Gastrocnemius medialis (tissue), 4 donors: ENCODE data around the gene TRIM62. TPM values are rescaled to one million over a fixed set of nuclear protein-coding genes. Genes with fewer than 3 reads are reported as not detected.

Experiments used
- ATAC-seq, 2 donors: fragments of 150-250 bp; one replicate each; pipeline ENCODE4 v1.9.1; 2016
- DNase-seq, 2 donors: peaks; one replicate each; pipeline ENCODE4 v3.0.0-alpha.2; 2019
- H3K27ac ChIP-seq, 4 donors: fragments of 200-600 bp; sonication (generic); 1 replicate in 1 of 4; 2 replicates in 3 of 4; pipeline ENCODE4 v1.5.1; 2016 to 2018; ENCODE audit warnings: mild to moderate bottlenecking in 2 of 4, moderate library complexity in 1 of 4
- H3K27me3 ChIP-seq, 3 donors: fragments of 200-600 bp; sonication (generic) in 2 of 3; 1 replicate in 1 of 3; 2 replicates in 2 of 3; pipeline versions ENCODE4 v1.5.1 to v1.6.0; 2016 to 2019; ENCODE audit warnings: mild to moderate bottlenecking in 1 of 3, moderate library complexity in 1 of 3
- H3K36me3 ChIP-seq, 2 donors: fragments of 200-600 bp; sonication (generic) in 1 of 2; one replicate each; pipeline ENCODE4 v1.5.1; 2017 to 2018
- H3K4me1 ChIP-seq, 2 donors: fragments of 200-600 bp; sonication (generic) in 1 of 2; one replicate each; pipeline ENCODE4 v1.5.1; 2016 to 2017; ENCODE audit warnings: mild to moderate bottlenecking in 2 of 2
- H3K4me3 ChIP-seq, 4 donors: fragments of 200-600 bp; sonication (generic) in 3 of 4; 1 replicate in 1 of 4; 2 replicates in 3 of 4; pipeline ENCODE4 v1.5.1; 2016 to 2019; ENCODE audit warnings: mild to moderate bottlenecking in 2 of 4
- H3K9me3 ChIP-seq, 3 donors: fragments of 200-600 bp; sonication (generic) in 2 of 3; 1 replicate in 1 of 3; 2 replicates in 2 of 3; pipeline ENCODE4 v1.5.1; 2016 to 2019
- POLR2A ChIP-seq, 2 donors: fragments of 450-650 bp; IDR thresholded peaks; one replicate each; pipeline ENCODE4 v1.6.1; 2017; ENCODE audit warnings: antibody characterized with exemption in 2 of 2, mild to moderate bottlenecking in 2 of 2, moderate library complexity in 2 of 2
- in situ Hi-C, 4 donors: fragments of 200-750 bp; cut with MboI; loops; one replicate each; pipeline versions ENCODE4 v1.15.0 to v1.8.0; 2017; ENCODE audit warnings: low sequenced_read_pairs in 4 of 4
- intact Hi-C: fragments of 100-400 bp; cut with DNase I; formaldehyde crosslinking; loops from one replicate; pipeline ENCODE4 v1.15.1; 2023; ENCODE audit warnings: low total_unique reads
- total RNA-seq, 4 donors: library from RNA; depleted of rRNA; stranded (reverse); fragments of >200 nt; gene quantifications; one replicate each; pipeline versions ENCODE4 v1.1.0 to v1.2.3, GENCODE V29; 2016
- TF ChIP-seq, protein P1 (sequence below), 5 experiments: fragments of 450-650 bp in 3 of 5; fragments of 200-600 bp in 2 of 5; sonication (generic) in 2 of 5; IDR thresholded peaks in 4 of 5; conservative IDR thresholded peaks in 1 of 5; 1 replicate in 4 of 5; 2 replicates in 1 of 5; pipeline ENCODE4 v1.5.1; 2016 to 2019; ENCODE audit warnings: antibody characterized with exemption in 5 of 5, mild to moderate bottlenecking in 3 of 5, moderate library complexity in 3 of 5

TRIM62 gene
- total RNA-seq, 4 donors from 2014 or later, result 3.3 to 10.8 (median 7.4) TPM

GRCh38 chr1:33161061-33161681 lies 20.7 kb downstream of the TRIM62 start:
- no peak for ATAC-seq

GRCh38 chr1:33159577-33159976 lies 22.3 kb downstream of the TRIM62 start:
- H3K36me3 ChIP-seq, result peaks cover 0 to 13% of the 10 kb centered on the region in 2 donors
- TF ChIP-seq POLR2A (IDR thresholded peaks at IDR 0.05), result no peak
- TF ChIP-seq, protein P1, sequence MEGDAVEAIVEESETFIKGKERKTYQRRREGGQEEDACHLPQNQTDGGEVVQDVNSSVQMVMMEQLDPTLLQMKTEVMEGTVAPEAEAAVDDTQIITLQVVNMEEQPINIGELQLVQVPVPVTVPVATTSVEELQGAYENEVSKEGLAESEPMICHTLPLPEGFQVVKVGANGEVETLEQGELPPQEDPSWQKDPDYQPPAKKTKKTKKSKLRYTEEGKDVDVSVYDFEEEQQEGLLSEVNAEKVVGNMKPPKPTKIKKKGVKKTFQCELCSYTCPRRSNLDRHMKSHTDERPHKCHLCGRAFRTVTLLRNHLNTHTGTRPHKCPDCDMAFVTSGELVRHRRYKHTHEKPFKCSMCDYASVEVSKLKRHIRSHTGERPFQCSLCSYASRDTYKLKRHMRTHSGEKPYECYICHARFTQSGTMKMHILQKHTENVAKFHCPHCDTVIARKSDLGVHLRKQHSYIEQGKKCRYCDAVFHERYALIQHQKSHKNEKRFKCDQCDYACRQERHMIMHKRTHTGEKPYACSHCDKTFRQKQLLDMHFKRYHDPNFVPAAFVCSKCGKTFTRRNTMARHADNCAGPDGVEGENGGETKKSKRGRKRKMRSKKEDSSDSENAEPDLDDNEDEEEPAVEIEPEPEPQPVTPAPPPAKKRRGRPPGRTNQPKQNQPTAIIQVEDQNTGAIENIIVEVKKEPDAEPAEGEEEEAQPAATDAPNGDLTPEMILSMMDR (IDR thresholded peaks at IDR 0.05 in 4 of 5, conservative IDR thresholded peaks at IDR 0.05 in 1 of 5), result no peak
- in situ Hi-C loops, result no loop called here
- DNase-seq (no peak), ATAC-seq (no peak)
- peaks cover 0 to 7% of the 10 kb centered on the region in 2 donors for H3K4me1 ChIP-seq
- H3K9me3 ChIP-seq, result no peaks in the 10 kb centered on the region
- no peaks in the 10 kb centered on the region for H3K27me3 ChIP-seq
- no peak overlapping the region for H3K27ac ChIP-seq
- intact Hi-C loops, result no loop called here
- H3K4me3 ChIP-seq, result no peak overlapping the region

More at GRCh38 chr1:33161061-33161681, 20.7 kb downstream of the TRIM62 start:
- in situ Hi-C loops, result no loop called here
- Histone ChIP-seq H3K4me3 (no peak overlapping the region), H3K9me3 (no peaks in the 10 kb centered on the region), H3K36me3 (peaks cover 0 to 13% of the 10 kb centered on the region in 2 donors), H3K27ac (no peak overlapping the region), H3K4me1 (peaks cover 0 to 3% of the 10 kb centered on the region in 2 donors), H3K27me3 (no peaks in the 10 kb centered on the region)
- TF ChIP-seq, protein P1 (IDR thresholded peaks at IDR 0.05 in 4 of 5, conservative IDR thresholded peaks at IDR 0.05 in 1 of 5), result no peak
- TF ChIP-seq POLR2A (IDR thresholded peaks at IDR 0.05), result no peak
- intact Hi-C loops, result no loop called here
- no peak for DNase-seq

GRCh38 chr1:33158366-33158765 lies 23.5 kb downstream of the TRIM62 start:
- peaks cover 0 to 13% of the 10 kb centered on the region in 2 donors for H3K36me3 ChIP-seq
- no peak overlapping the region for H3K4me3 ChIP-seq
- in situ Hi-C loops (no loop called here), intact Hi-C loops (no loop called here)
- H3K9me3 ChIP-seq, result no peaks in the 10 kb centered on the region
- ATAC-seq, result no peak
- no peak overlapping the region for H3K27ac ChIP-seq
- H3K27me3 ChIP-seq, result no peaks in the 10 kb centered on the region
- DNase-seq, result no peak
- peaks cover 6 to 13% of the 10 kb centered on the region in 2 donors for H3K4me1 ChIP-seq
- TF ChIP-seq POLR2A (IDR thresholded peaks at IDR 0.05), result no peak
- TF ChIP-seq, protein P1 (IDR thresholded peaks at IDR 0.05 in 4 of 5, conservative IDR thresholded peaks at IDR 0.05 in 1 of 5), result no peak

- no peak overlapping the region for H3K4me3 ChIP-seq
- intact Hi-C loops, result no loop called here
- in situ Hi-C loops, result no loop called here
- H3K27ac ChIP-seq, result no peak overlapping the region
- ATAC-seq (no peak), DNase-seq (no peak)
- TF ChIP-seq POLR2A (IDR thresholded peaks at IDR 0.05), result no peak
- TF ChIP-seq, protein P1 (IDR thresholded peaks at IDR 0.05 in 4 of 5, conservative IDR thresholded peaks at IDR 0.05 in 1 of 5), result no peak
- H3K27me3 ChIP-seq, result no peaks in the 10 kb centered on the region
- H3K36me3 ChIP-seq, result peaks cover 0 to 13% of the 10 kb centered on the region in 2 donors
- peaks cover 11 to 21% of the 10 kb centered on the region in 2 donors for H3K4me1 ChIP-seq
- no peaks in the 10 kb centered on the region for H3K9me3 ChIP-seq
Measured at GRCh38 chr1:33157131-33157530, 24.7 kb downstream of the TRIM62 start.
